Measurements from ENCODE around the gene PRSS38. TPM values are rescaled to one million over a fixed set of nuclear protein-coding genes. Genes with fewer than 3 reads are reported as not detected.

PRSS38 gene
- total RNA-seq, 4 donors from 2014 or later: not detected

- DNase-seq (ENCODE audit: low spot score) (no peak), ATAC-seq (ENCODE audit: low FRiP score) (no peak)
- no peak for TF ChIP-seq CTCF (IDR thresholded peaks at IDR 0.05)
Measured at GRCh38 chr1:227785094-227785804, 30.2 kb upstream of the PRSS38 start.

GRCh38 chr1:227785805-227786671, 29.4 kb upstream of the PRSS38 start:
- TF ChIP-seq CTCF (IDR thresholded peaks at IDR 0.05): no peak
- ATAC-seq (ENCODE audit: low FRiP score) (no peak), DNase-seq (ENCODE audit: low spot score) (no peak)

- TF ChIP-seq CTCF (IDR thresholded peaks at IDR 0.05): no peak
- DNase-seq (ENCODE audit: low spot score) (peak; percentile 22), ATAC-seq (ENCODE audit: low FRiP score) (peak; percentile 12)
Measured at GRCh38 chr1:227786673-227787512, 28.6 kb upstream of the PRSS38 start.

GRCh38 chr1:227787513-227788270, 27.8 kb upstream of the PRSS38 start:
- TF ChIP-seq CTCF (IDR thresholded peaks at IDR 0.05): no peak
- peak; percentile 92 for ATAC-seq (ENCODE audit: low FRiP score)
- DNase-seq (ENCODE audit: low spot score): peak; percentile 76

GRCh38 chr1:227788271-227789083, 27.0 kb upstream of the PRSS38 start:
- ATAC-seq (ENCODE audit: low FRiP score) (peak; percentile 79), DNase-seq (ENCODE audit: low spot score) (peak; percentile 51)
- TF ChIP-seq CTCF (IDR thresholded peaks at IDR 0.05): no peak

Data from omental fat pad (tissue), 4 donors.